Pancreas (tissue), 10 donors: ENCODE results near the gene CLDN5. TPM values are rescaled to one million over a fixed set of nuclear protein-coding genes. Genes with fewer than 3 reads are reported as not detected.

Experiments used
- ATAC-seq, 4 donors: fragments of 200-7000 bp; cut with Tn5 transposase; one replicate each; pipeline versions ENCODE4 v1.8.0 to v1.9.1; 2020; ENCODE audit warnings: mild to moderate bottlenecking in 4 of 4, moderate library complexity in 4 of 4
- DNase-seq, 6 donors: peaks; one replicate each; pipeline ENCODE4 v3.0.0-alpha.2; 2020
- FAIRE-seq: peaks from 2 replicates; lab custom pipeline; 2012; peaks lifted over from hg19 to GRCh38; lab: Jason Lieb, UNC
- H3K27ac ChIP-seq, 4 donors: fragments of 200-600 bp; sonication (generic); 1 replicate in 3 of 4; 2 replicates in 1 of 4; pipeline versions ENCODE4 v1.5.0 to v1.8.0; 2020
- H3K27me3 ChIP-seq, 4 donors: fragments of 200-600 bp; one replicate each; pipeline ENCODE4 v1.8.0; 2021
- H3K36me3 ChIP-seq, 3 donors: fragments of 200-600 bp; sonication (generic) in 1 of 3; one replicate each; pipeline versions ENCODE4 v1.5.0 to v1.8.0; 2020 to 2021
- H3K4me1 ChIP-seq, 3 donors: fragments of 200-600 bp; one replicate each; pipeline ENCODE4 v1.8.0; 2021
- H3K4me3 ChIP-seq, 4 donors: fragments of 200-600 bp; sonication (generic) in 2 of 4; one replicate each; pipeline versions ENCODE4 v1.5.0 to v1.8.0; 2020 to 2021
- H3K9me3 ChIP-seq, 4 donors: fragments of 200-600 bp; one replicate each; pipeline ENCODE4 v1.8.0; 2021
- WGBS, 2 donors: extraction: QIAGEN DNeasy Blood & Tissue Kit; methylation state at CpG; one replicate each; pipeline ENCODE4 v1.1.7; 2013; 5-methylcytosine and 5-hydroxymethylcytosine counted together
- intact Hi-C, 3 donors: fragments of 100-400 bp; cut with DNase I; formaldehyde crosslinking; loops; one replicate each; pipeline versions ENCODE4 v1.11.1 to v1.14.2; 2022
- polyA plus RNA-seq, 2 donors: library from polyadenylated mRNA; stranded (reverse); fragments of 200-250 nt; gene quantifications; one replicate each; pipeline ENCODE4 v1.2.3, GENCODE V29; 2013
- total RNA-seq, 6 donors: library from RNA; stranded (reverse); fragmentation: NEBNext Ultra II Directional in 4 of 6; extraction: Animal tissue kit (Norgen Biotek cat#: 25700) in 4 of 6; gene quantifications; one replicate each; pipeline versions ENCODE4 v1.2.1 to v1.2.4, GENCODE V29; 2021 to 2023
- TF ChIP-seq, protein P1 (sequence below), 4 donors: fragments of 200-600 bp; sonication (generic) in 3 of 4; IDR thresholded peaks; one replicate each; pipeline versions ENCODE4 v1.5.0 to v1.8.0; 2021; ENCODE audit warnings: antibody characterized with exemption in 4 of 4
- donor health status: healthy with polysubstance abuse.
- donor health status: DM: no; HTN: no; CAD: no; lungs with moderate emphysema.
- donor health status: DM: no; HTN: no; CAD: no.
- donor health status: control.
- donor health status: control.
- donor health status: Bipolar disorder and iron deficiency.
- donor health status: DM: yes; HTN: yes; CAD: no.
- donor health status: DM: no; HTN: no; CAD: no.
- donor health status: DM: no; HTN: no; CAD: no.
- donor health status: DM: yes; HTN: yes; CAD: no.

The CLDN5 gene
- total and polyA plus RNA-seq, 8 donors = 3.5 to 47.3 (median 7.1) TPM

DNA sequence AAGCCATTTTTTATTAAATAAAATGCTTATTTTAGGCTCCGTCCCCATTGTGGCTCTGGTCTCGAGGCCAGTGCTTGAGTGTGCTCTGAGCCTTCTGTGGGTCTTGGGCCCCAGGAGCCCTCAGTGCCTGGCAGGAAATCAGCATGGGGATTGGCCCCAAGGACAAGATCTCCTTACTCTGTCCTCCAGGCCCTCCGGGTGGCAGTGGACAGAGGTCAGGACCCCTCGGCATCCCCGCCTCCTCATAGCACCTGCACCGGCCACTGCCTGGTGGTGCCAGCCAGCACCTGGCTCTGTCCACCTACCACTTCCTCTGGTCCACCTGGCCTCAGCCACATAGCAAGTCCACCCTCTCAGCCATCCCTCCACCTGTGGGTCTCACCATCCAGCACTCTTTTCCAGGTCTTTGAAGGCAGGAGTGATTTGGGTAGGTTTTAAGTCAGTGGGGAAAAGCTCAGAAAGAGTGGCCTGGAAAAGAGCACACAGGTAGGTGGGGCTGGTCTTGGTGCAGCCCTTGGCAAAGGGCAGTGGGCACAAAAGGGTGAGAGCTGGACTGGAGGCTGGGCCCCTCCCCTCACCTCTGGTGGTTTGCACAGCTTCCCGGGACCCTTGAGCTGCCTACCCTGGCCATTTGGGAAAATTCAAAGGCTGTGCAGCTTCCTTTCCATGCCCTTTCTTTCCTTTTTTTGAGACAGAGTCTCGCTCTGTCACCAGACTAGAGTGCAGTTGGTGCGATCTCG, 3.5 kb downstream of the CLDN5 start:
- ATAC-seq (no peak), FAIRE-seq (no peak), DNase-seq (no peak)
- intact Hi-C loops = no loop called here
- Histone ChIP-seq H3K4me3 (no peak overlapping the region), H3K27me3 (peaks cover 0 to 10% (median 4%) of the 10 kb centered on the region in 4 donors), H3K36me3 (no peaks in the 10 kb centered on the region), H3K9me3 (no peaks in the 10 kb centered on the region), H3K27ac (no peak overlapping the region), H3K4me1 (peaks cover 0 to 2% (median 0%) of the 10 kb centered on the region in 3 donors)
- 94 to 96% methylated on average over 10 of the region's 10 CpGs for WGBS, 2 donors
- TF ChIP-seq, protein P1, sequence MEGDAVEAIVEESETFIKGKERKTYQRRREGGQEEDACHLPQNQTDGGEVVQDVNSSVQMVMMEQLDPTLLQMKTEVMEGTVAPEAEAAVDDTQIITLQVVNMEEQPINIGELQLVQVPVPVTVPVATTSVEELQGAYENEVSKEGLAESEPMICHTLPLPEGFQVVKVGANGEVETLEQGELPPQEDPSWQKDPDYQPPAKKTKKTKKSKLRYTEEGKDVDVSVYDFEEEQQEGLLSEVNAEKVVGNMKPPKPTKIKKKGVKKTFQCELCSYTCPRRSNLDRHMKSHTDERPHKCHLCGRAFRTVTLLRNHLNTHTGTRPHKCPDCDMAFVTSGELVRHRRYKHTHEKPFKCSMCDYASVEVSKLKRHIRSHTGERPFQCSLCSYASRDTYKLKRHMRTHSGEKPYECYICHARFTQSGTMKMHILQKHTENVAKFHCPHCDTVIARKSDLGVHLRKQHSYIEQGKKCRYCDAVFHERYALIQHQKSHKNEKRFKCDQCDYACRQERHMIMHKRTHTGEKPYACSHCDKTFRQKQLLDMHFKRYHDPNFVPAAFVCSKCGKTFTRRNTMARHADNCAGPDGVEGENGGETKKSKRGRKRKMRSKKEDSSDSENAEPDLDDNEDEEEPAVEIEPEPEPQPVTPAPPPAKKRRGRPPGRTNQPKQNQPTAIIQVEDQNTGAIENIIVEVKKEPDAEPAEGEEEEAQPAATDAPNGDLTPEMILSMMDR (IDR thresholded peaks at IDR 0.05) = no peak

DNA sequence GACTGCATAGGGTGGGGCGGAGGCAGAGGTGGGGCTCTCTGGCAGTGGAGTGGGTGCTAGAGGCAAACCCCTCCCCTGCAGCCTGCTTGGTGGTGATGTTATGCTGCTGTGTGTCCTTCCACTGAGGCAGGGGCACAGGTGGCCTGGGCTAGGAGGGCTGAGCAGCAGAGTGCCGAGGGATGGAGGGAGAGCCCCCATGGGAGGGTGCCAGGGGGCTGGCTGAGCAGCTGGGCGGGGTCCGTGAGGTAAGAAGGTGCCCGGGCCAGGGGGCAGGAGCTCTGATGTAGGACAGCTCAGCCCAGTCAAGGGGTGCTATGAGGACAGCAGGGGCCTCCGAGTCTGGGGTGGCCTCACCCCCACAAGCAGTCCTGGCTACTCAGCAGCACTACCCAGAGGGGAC, 4.2 kb downstream of the CLDN5 start:
- H3K9me3 ChIP-seq = no peaks in the 10 kb centered on the region
- H3K27me3 ChIP-seq = peaks cover 0 to 5% (median 2%) of the 10 kb centered on the region in 4 donors
- intact Hi-C loops = no loop called here
- 84 to 91% methylated on average over 6 of the region's 6 CpGs for WGBS, 2 donors
- TF ChIP-seq, protein P1 (IDR thresholded peaks at IDR 0.05) = no peak
- peaks cover 0 to 2% (median 0%) of the 10 kb centered on the region in 3 donors for H3K4me1 ChIP-seq
- H3K36me3 ChIP-seq = no peaks in the 10 kb centered on the region
- no peak overlapping the region for H3K27ac ChIP-seq
- no peak for DNase-seq
- no peak for ATAC-seq
- no peak for FAIRE-seq
- no peak overlapping the region for H3K4me3 ChIP-seq

DNA sequence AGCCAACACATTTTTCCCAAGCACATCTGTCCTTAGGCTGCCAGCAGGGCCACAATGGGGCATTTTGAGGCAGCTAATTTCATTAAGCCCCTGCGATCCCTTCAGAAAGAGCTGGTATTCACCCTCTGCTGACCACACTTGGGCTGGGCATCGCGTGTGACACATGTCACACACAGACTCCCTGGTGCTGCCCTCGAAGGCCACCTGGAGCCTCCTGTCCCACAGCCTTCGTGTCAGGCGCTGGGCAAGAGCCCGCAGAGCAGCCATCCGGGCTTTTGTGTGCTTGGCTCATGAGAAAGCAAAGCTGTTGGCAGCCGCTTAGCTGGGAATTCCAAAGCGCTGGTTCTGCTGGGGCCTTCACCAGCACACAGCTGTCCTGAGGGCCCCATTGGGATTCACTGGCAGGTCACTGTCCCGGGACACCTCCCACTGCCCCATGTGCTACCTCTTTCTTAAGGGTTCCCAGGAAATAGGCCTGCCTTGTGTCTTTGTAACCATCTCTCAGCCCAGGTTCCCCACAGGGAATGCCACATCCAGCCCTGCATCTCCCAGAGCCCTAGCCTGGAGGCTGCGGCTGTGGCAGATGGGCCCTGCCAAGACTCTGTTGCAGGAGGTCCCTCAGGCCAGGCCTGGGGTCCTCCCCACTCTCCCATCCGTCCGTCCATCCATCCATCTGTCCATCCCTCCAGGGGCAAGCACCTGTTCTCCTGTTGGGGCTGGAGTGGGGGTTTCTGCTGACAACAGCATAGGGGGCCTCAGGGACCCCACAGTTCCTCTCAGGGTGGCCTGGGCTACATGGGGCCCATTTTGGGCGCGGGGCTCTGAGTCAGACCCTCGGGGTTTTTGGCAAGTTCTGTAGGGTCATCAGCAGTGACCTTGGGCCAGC, 4.9 kb downstream of the CLDN5 start:
- Histone ChIP-seq H3K27ac (no peak overlapping the region), H3K36me3 (no peaks in the 10 kb centered on the region), H3K9me3 (no peaks in the 10 kb centered on the region), H3K4me1 (peaks cover 0 to 2% (median 0%) of the 10 kb centered on the region in 3 donors), H3K4me3 (no peak overlapping the region), H3K27me3 (peaks cover 0 to 5% (median 2%) of the 10 kb centered on the region in 4 donors)
- ATAC-seq = no peak
- WGBS, 2 donors = 84 to 90% methylated on average over 17 of the region's 17 CpGs
- intact Hi-C loops = no loop called here
- FAIRE-seq = no peak
- peak in 1 of 6 donors; percentile 47 for DNase-seq
- TF ChIP-seq, protein P1 (IDR thresholded peaks at IDR 0.05) = no peak

DNA sequence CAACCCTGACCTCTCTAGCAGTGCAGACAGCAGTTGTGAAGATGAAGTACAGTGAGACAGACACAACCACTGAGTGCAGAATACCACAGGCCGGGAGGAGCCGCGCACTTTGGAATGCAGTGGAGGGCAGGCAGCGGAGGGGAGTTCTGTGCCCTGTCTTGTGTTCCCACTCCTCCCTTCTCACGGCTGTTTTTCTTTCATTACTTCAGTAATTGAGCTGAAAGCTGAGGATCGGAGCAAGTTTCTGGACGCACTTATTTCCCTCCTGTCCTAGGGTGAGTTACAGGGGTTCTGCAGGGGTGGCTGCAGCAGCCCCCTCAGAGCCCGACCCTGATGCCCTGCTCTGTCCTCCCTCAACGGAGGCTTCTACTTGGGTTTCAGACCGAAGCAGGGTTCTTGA, 5.6 kb downstream of the CLDN5 start:
- TF ChIP-seq, protein P1 (IDR thresholded peaks at IDR 0.05) = no peak
- no peak overlapping the region for H3K4me3 ChIP-seq
- H3K9me3 ChIP-seq = no peaks in the 10 kb centered on the region

More for the DNA sequence above, 5.6 kb downstream of the CLDN5 start:
- no peak for FAIRE-seq
- no peak overlapping the region for H3K27ac ChIP-seq
- no peak for DNase-seq
- H3K27me3 ChIP-seq = peaks cover 0 to 5% (median 0%) of the 10 kb centered on the region in 4 donors
- intact Hi-C loops = no loop called here
- peaks cover 0 to 2% (median 0%) of the 10 kb centered on the region in 3 donors for H3K4me1 ChIP-seq
- WGBS, 2 donors = 89 to 91% methylated on average over 10 of the region's 10 CpGs
- H3K36me3 ChIP-seq = no peaks in the 10 kb centered on the region
- no peak for ATAC-seq
